Thoracic aorta (tissue), 2 donors: Measurements from ENCODE around the gene CBFA2T3. TPM values are rescaled to one million over a fixed set of nuclear protein-coding genes. Genes with fewer than 3 reads are reported as not detected.

Source experiments
- ATAC-seq: fragments of 150-250 bp; one replicate; pipeline ENCODE4 v1.8.0; 2017; ENCODE audit warnings: low read depth; ENCODE audit not compliant: insufficient number of reproducible peaks, low FRiP score
- DNase-seq: peaks from one replicate; pipeline ENCODE4 v3.0.0-alpha.2; 2020; ENCODE audit warnings: low spot score
- H3K27ac ChIP-seq, 2 donors: fragments of 200-600 bp; sonication (generic); 1 replicate in 1 of 2; 2 replicates in 1 of 2; pipeline ENCODE4 v1.5.1; 2016; ENCODE audit warnings: mild to moderate bottlenecking in 2 of 2, moderate library complexity in 2 of 2
- H3K27me3 ChIP-seq: fragments of 200-600 bp; sonication (generic); replicated peaks from 2 replicates; pipeline ENCODE4 v1.6.0; 2016; ENCODE audit warnings: mild to moderate bottlenecking; ENCODE audit not compliant: insufficient read depth
- H3K36me3 ChIP-seq: fragments of 200-600 bp; sonication (generic); one replicate; pipeline ENCODE4 v1.5.1; 2016
- H3K4me1 ChIP-seq, 2 donors: fragments of 200-600 bp; sonication (generic); 1 replicate in 1 of 2; 2 replicates in 1 of 2; pipeline versions ENCODE4 v1.5.1 to v1.6.0; 2016; ENCODE audit warnings: low read depth in 2 of 2, mild to moderate bottlenecking in 1 of 2; ENCODE audit not compliant: control insufficient read depth in 1 of 2
- H3K4me3 ChIP-seq: fragments of 200-600 bp; sonication (generic); 2 replicates; pipeline ENCODE4 v1.5.1; 2016; ENCODE audit warnings: mild to moderate bottlenecking
- H3K9me3 ChIP-seq: fragments of 200-600 bp; sonication (generic); 2 replicates; pipeline ENCODE4 v1.5.1; 2016
- total RNA-seq, 2 donors: library from RNA; depleted of rRNA; stranded (reverse); fragments of >200 nt; gene quantifications; one replicate each; pipeline versions ENCODE4 v1.1.0 to v1.2.3, GENCODE V29; 2016
- TF ChIP-seq, protein P1 (sequence below): fragments of 200-600 bp; sonication (generic); IDR thresholded peaks from one replicate; pipeline ENCODE4 v1.5.1; 2019; ENCODE audit warnings: antibody characterized with exemption

The CBFA2T3 gene
- total RNA-seq, 2 donors from 2014 or later: 3.9 to 6.6 TPM

GRCh38 chr16:88917915-88918627 lies 58.9 kb downstream of the CBFA2T3 start:
- TF ChIP-seq, protein P1, sequence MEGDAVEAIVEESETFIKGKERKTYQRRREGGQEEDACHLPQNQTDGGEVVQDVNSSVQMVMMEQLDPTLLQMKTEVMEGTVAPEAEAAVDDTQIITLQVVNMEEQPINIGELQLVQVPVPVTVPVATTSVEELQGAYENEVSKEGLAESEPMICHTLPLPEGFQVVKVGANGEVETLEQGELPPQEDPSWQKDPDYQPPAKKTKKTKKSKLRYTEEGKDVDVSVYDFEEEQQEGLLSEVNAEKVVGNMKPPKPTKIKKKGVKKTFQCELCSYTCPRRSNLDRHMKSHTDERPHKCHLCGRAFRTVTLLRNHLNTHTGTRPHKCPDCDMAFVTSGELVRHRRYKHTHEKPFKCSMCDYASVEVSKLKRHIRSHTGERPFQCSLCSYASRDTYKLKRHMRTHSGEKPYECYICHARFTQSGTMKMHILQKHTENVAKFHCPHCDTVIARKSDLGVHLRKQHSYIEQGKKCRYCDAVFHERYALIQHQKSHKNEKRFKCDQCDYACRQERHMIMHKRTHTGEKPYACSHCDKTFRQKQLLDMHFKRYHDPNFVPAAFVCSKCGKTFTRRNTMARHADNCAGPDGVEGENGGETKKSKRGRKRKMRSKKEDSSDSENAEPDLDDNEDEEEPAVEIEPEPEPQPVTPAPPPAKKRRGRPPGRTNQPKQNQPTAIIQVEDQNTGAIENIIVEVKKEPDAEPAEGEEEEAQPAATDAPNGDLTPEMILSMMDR: no peak
- no peak overlapping the region for H3K4me3 ChIP-seq
- DNase-seq (no peak), ATAC-seq (no peak)
- H3K36me3 ChIP-seq: no peaks in the 10 kb centered on the region
- H3K9me3 ChIP-seq: no peaks in the 10 kb centered on the region
- peaks cover 10 to 20% of the 10 kb centered on the region in 2 donors for H3K4me1 ChIP-seq
- H3K27me3 ChIP-seq: no peaks in the 10 kb centered on the region
- H3K27ac ChIP-seq: no peak overlapping the region

DNA sequence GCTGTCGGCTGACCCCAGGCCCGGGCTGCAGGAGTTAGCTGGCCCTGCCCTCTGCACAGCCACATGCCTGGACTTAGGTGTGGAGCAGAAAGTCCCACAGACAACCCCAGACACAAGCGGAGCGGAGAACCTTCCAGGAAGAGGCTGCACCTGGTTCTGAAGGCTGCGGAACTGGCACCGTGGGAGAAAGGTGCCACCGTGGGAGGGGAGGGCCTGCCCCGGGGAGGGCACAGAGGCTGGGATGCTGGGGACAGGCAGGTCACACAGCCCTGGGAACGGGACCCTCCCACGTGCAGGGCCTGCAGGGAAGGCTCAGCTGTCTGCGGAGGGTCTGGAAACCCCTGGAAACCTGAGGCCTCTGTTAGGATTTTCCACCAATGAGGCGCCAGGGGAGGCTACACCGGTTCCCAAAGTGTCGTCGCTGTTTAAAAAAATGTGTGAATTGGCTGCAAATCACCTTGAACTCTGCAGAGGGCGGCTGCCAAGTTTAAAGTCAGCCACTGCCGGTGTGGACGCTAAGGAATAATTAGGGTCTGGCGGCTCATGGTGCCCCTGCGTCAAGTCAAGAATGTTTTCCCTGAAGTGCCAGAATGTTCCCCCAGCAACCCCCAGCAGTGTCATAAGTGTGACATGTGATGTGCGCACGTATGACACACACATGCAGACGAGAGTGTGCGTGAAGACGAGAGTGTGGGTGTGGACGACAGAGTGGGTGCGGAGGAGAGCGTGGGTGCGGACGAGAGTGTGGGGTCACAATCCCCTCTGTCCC lies 59.7 kb downstream of the CBFA2T3 start:
- no peaks in the 10 kb centered on the region for H3K36me3 ChIP-seq
- no peaks in the 10 kb centered on the region for H3K9me3 ChIP-seq
- no peak overlapping the region for H3K27ac ChIP-seq
- ATAC-seq (no peak), DNase-seq (no peak)
- H3K4me3 ChIP-seq: no peak overlapping the region
- H3K4me1 ChIP-seq: peaks cover 10 to 17% of the 10 kb centered on the region in 2 donors
- TF ChIP-seq, protein P1: no peak
- H3K27me3 ChIP-seq: no peaks in the 10 kb centered on the region

DNA sequence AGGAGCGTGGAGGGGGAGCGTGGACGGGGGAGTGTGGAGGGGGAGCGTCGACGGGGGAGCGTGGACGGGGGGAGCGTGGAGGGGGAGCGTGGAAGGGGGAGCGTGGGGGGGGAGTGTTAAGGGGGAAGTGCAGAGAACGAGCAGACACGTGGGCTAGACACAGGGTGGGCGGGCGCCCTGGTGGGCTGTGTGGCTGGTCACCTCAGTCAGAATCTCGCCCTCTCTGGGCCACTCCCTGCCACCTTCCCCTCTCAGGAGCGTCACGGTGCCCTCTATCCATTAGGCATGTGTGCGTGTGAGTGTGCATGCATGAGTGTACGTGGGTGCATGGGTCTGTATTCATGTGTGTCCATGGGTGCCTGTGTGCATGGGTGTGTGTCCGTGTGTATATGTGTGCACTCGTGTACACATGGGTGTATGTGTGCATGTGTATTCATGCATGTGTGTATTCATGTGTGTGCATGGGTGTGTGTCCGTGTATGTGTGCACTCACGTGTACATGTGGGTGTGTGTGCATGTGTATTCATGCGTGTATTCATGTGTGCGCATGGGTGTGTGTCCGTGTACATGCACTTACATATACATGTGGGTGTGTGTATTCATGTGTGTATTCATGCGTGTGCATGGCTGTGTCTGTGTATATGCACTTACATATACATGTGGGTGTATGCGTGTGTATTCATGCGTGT lies 61.2 kb downstream of the CBFA2T3 start:
- ATAC-seq: no peak
- no peaks in the 10 kb centered on the region for H3K27me3 ChIP-seq
- H3K4me1 ChIP-seq: peaks cover 0 to 3% of the 10 kb centered on the region in 2 donors
- H3K27ac ChIP-seq: no peak overlapping the region
- no peaks in the 10 kb centered on the region for H3K36me3 ChIP-seq
- TF ChIP-seq, protein P1: no peak
- no peak for DNase-seq
- H3K4me3 ChIP-seq: no peak overlapping the region
- H3K9me3 ChIP-seq: no peaks in the 10 kb centered on the region

DNA sequence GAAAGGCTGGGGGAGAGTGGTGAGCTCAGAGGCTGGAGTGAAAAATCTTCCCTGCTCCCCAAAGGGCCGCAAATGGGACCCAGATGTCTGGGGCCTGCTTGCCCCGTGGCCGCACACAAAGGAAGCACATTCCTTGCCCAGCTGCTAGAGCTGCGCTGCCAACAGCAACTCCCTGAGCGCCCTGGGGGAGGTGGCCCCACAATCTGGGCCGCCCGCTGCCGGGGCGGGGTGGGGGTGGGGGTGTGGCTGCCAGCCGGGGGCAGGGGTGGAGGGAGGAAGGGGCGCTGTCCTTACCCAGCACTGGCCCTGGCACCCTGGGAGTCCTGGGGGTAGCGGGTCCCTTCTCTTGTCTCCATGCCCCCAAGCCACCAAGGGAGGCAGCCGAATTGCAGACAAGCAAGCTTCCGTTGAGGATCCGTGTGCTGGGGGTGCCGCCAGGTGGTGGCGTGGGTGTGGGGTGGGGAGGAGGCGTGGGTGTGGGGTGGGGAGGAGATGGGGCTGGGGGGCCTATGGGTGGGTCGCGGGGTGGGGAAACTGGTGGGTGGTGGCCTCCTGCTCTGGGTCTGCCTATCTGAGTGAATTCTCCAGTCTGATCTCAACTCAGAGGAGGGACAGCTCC lies 62.1 kb downstream of the CBFA2T3 start:
- no peak for ATAC-seq
- no peaks in the 10 kb centered on the region for H3K27me3 ChIP-seq
- TF ChIP-seq, protein P1: no peak

More for the DNA sequence above, 62.1 kb downstream of the CBFA2T3 start:
- Histone ChIP-seq H3K36me3 (no peaks in the 10 kb centered on the region), H3K4me3 (no peak overlapping the region), H3K9me3 (no peaks in the 10 kb centered on the region), H3K27ac (no peak overlapping the region), H3K4me1 (no peaks in the 10 kb centered on the region)
- DNase-seq: no peak
